SH-SY5Y (cell line): ENCODE data around the gene LRRC72.

Experiments
- GATA2 ChIP-seq: IDR thresholded peaks from 2 replicates; pipeline ENCODE4 v1.6.1; 2011; ENCODE audit warnings: mild to moderate bottlenecking, low read depth, low read length
- GATA3 ChIP-seq: IDR thresholded peaks from 2 replicates; pipeline ENCODE4 v1.6.1; 2011; ENCODE audit warnings: low read depth, mild to moderate bottlenecking, low read length, moderate library complexity

- TF ChIP-seq GATA2 (no peak), GATA3 (no peak)
Measured at GRCh38 chr7:16494551-16494950, 32.1 kb upstream of the LRRC72 start.
